HepG2 (cell line): ENCODE data around the gene ZNF726. TPM values are rescaled to one million over a fixed set of nuclear protein-coding genes. Genes with fewer than 3 reads are reported as not detected.
"Not testable (repeated sequence)": the region's sequence is repeated elsewhere in the genome, so short reads cannot be mapped to it uniquely, and the experiment has no call there.

Experiments
- ATAC-seq: fragments of 200-7000 bp; cut with Tn5 transposase; 3 replicates; pipeline ENCODE4 v1.9.1; 2020; ENCODE audit warnings: mild to moderate bottlenecking, moderate library complexity
- BruUV-seq: library from RNA; stranded (reverse); fragments of 400-500 nt; replicated peaks from 2 replicates; lab custom pipeline; 2021; lab: Mats Ljungman, UMichigan
- CTCF ChIA-PET: fragments of 300-600 bp; formaldehyde crosslinking; extraction: SDS; loops from one replicate; lab custom pipeline; 2021; ENCODE audit warnings: low total read pairs, inconsistent platforms, low intra/inter-chr PET ratio; lab: Yijun Ruan, JAX
- POLR2A ChIA-PET: fragments of 350-600 bp; sonication (Branson Sonifier 250); formaldehyde crosslinking; loops from one replicate; lab custom pipeline; 2020; ENCODE audit warnings: antibody characterized with exemption, inconsistent platforms; lab: Yijun Ruan, JAX
- DNase-seq: peaks from one replicate; pipeline ENCODE4 v3.0.0-alpha.2; 2015; ENCODE audit warnings: low spot score
- FAIRE-seq: peaks from 3 replicates; lab custom pipeline; 2011; peaks lifted over from hg19 to GRCh38; lab: Jason Lieb, UNC
- H2AFZ ChIP-seq: one replicate; pipeline ENCODE4 v1.6.1; 2011; ENCODE audit warnings: low read length, inconsistent platforms
- H3K27ac ChIP-seq: fragments of 300-600 bp; 3 replicates; pipeline ENCODE4 v1.8.0; 2011; ENCODE audit warnings: mixed run types, mild to moderate bottlenecking, mixed read lengths, low read length, inconsistent platforms; ENCODE audit not compliant: insufficient read depth; ENCODE audit errors: extremely low read length
- H3K27me3 ChIP-seq, 2 experiments: fragments of 200-600 bp in 1 of 2; 2 replicates in 1 of 2; 3 replicates in 1 of 2; pipeline versions ENCODE4 v1.6.0 to v1.8.0; 2011; ENCODE audit warnings: low read length in 2 of 2, mild to moderate bottlenecking in 2 of 2, moderate library complexity in 2 of 2, inconsistent platforms in 1 of 2; ENCODE audit not compliant: insufficient read depth in 2 of 2, control insufficient read depth in 1 of 2
- H3K36me3 ChIP-seq, 2 experiments: fragments of 200-600 bp in 1 of 2; replicated peaks in 1 of 2; 2 replicates in 1 of 2; 3 replicates in 1 of 2; pipeline versions ENCODE4 v1.5.1 to v1.8.0; 2011; ENCODE audit warnings: low read length in 2 of 2, inconsistent platforms in 1 of 2; ENCODE audit not compliant: insufficient read depth in 2 of 2, control insufficient read depth in 1 of 2
- H3K4me1 ChIP-seq: 2 replicates; pipeline ENCODE4 v1.5.1; 2012; ENCODE audit warnings: low read length, inconsistent platforms; ENCODE audit not compliant: insufficient read depth
- H3K4me2 ChIP-seq: 2 replicates; pipeline ENCODE4 v1.6.0; 2011; ENCODE audit warnings: low read depth, low read length, inconsistent platforms
- H3K4me3 ChIP-seq, 3 experiments: fragments of 200-600 bp in 1 of 3; sonication (generic), shearing (Covaris generic) in 1 of 3; replicated peaks in 1 of 3; 2 replicates each; pipeline ENCODE4 v1.5.1; 2011 to 2016; ENCODE audit warnings: low read length in 3 of 3, inconsistent platforms in 2 of 3, low read depth in 2 of 3, mild to moderate bottlenecking in 2 of 3, control low read depth in 1 of 3, mixed read lengths in 1 of 3; ENCODE audit not compliant: insufficient read depth in 1 of 3
- H3K79me2 ChIP-seq: one replicate; pipeline ENCODE4 v1.6.1; 2011; ENCODE audit warnings: low read length, inconsistent platforms; ENCODE audit not compliant: insufficient read depth
- H3K9ac ChIP-seq: 2 replicates; pipeline ENCODE4 v1.6.0; 2011; ENCODE audit warnings: mild to moderate bottlenecking, low read depth, low read length, inconsistent platforms; ENCODE audit not compliant: insufficient read depth
- H3K9me3 ChIP-seq: 2 replicates; pipeline ENCODE4 v1.5.1; 2012; ENCODE audit warnings: mild to moderate bottlenecking, low read length
- H4K20me1 ChIP-seq: 2 replicates; pipeline ENCODE4 v1.6.0; 2011; ENCODE audit warnings: inconsistent platforms, mild to moderate bottlenecking, low read length, moderate library complexity; ENCODE audit not compliant: insufficient read depth
- REST ChIP-seq, 2 experiments: IDR thresholded peaks; 2 replicates each; pipeline ENCODE4 v1.6.1; 2011 to 2012; ENCODE audit warnings: low read length in 2 of 2, borderline replicate concordance in 1 of 2, low read depth in 1 of 2, mild to moderate bottlenecking in 1 of 2, moderate library complexity in 1 of 2
- SNAPC5 ChIP-seq: sonication (generic); formaldehyde crosslinking; IDR thresholded peaks from 2 replicates; pipeline ENCODE4 v1.8.1; 2023; ENCODE audit warnings: mild to moderate bottlenecking, missing genetic modification reagents, borderline replicate concordance
- WGBS: methylation state at CpG from one replicate; pipeline ENCODE4 v1.1.6; 2017; ENCODE audit warnings: low lambda C conversion rate; 5-methylcytosine and 5-hydroxymethylcytosine counted together
- in situ Hi-C: cut with HindIII; loops from 2 replicates; pipeline ENCODE4 v1.10.0; 2017; ENCODE audit warnings: low pct_unique_long_range_greater_than_20kb; ENCODE audit not compliant: extremely low pct_ligation_motif_present
- intact Hi-C: fragments of 100-400 bp; cut with micrococcal nuclease; formaldehyde crosslinking; loops from one replicate; pipeline ENCODE4 v1.10.0; 2022; ENCODE audit not compliant: unreplicated experiment
- polyA plus RNA-seq, 8 experiments: library from polyadenylated mRNA; depleted of rRNA in 3 of 8; stranded (reverse) in 7 of 8; unstranded in 1 of 8; fragments of >200 nt; fragmentation: Illumina TruSeq in 4 of 8; extraction: Trizol in 4 of 8; gene quantifications; 2 replicates each; pipeline versions ENCODE4 v1.2.1 to v1.2.3, GENCODE V29; 2011 to 2016; ENCODE audit warnings: low read depth in 4 of 8, missing spikeins in 1 of 8, mixed read lengths in 1 of 8; ENCODE audit not compliant: insufficient read depth in 1 of 8
- total RNA-seq, 5 experiments: library from RNA; depleted of rRNA; stranded (reverse); fragments of >200 nt; fragmentation: Illumina TruSeq; extraction: Trizol; gene quantifications; 2 replicates each; pipeline ENCODE4 v1.2.3, GENCODE V29; 2016; ENCODE audit warnings: low read depth in 1 of 5

Gene ZNF726
- total and polyA plus RNA-seq, 2 of the 13 experiments (the other 11 are each of a cell fraction or from before 2014, with no cell fraction given) = not detected

GRCh38 chr19:23964334-23964733 is 49.6 kb downstream of the ZNF726 start:
- H3K4me2 ChIP-seq, H3K4me1 ChIP-seq, H3K27me3 ChIP-seq, BruUV-seq, H3K9ac ChIP-seq, DNase-seq, ATAC-seq, POLR2A ChIA-PET, FAIRE-seq, H3K36me3 ChIP-seq, H3K4me3 ChIP-seq, in situ Hi-C loops, H3K27ac ChIP-seq, H3K79me2 ChIP-seq, H4K20me1 ChIP-seq, CTCF ChIA-PET, H2AFZ ChIP-seq, intact Hi-C loops: not testable (repeated sequence)
- H3K9me3 ChIP-seq = peaks cover 83% of the 10 kb centered on the region
- WGBS = 70% methylated on average over 6 of the region's 26 CpGs

GRCh38 chr19:23969630-23970029 is 54.9 kb downstream of the ZNF726 start:
- no peak for FAIRE-seq
- Histone ChIP-seq H4K20me1 (no peaks in the 10 kb centered on the region), H3K9me3 (peaks cover 93% of the 10 kb centered on the region), H3K27ac (no peak overlapping the region), H3K4me1 (no peaks in the 10 kb centered on the region), H2AFZ (no peak overlapping the region), H3K9ac (no peak overlapping the region), H3K36me3 (no peaks in the 10 kb centered on the region), H3K4me2 (no peak overlapping the region), H3K79me2 (no peaks in the 10 kb centered on the region), H3K27me3 (no peaks in the 10 kb centered on the region), H3K4me3 (no peak overlapping the region)
- in situ Hi-C loops = no loop called here
- BruUV-seq = no TSS peak
- POLR2A ChIA-PET = no interaction called here
- TF ChIP-seq REST (IDR thresholded peaks at IDR 0.05; ENCODE audit: borderline replicate concordance in 1 of 2, low read depth in 1 of 2, low read length in 2 of 2) = no peak
- TF ChIP-seq SNAPC5 (CRISPR knock-in tag) = no peak
- DNase-seq = no peak
- CTCF ChIA-PET = no interaction called here
- WGBS = 0% methylated on average over 2 of the region's 2 CpGs
- no peak for ATAC-seq
- intact Hi-C loops = no loop called here
